Endodermal cell (in vitro differentiated cells): ENCODE results near the gene RASEF. TPM values are rescaled to one million over a fixed set of nuclear protein-coding genes. Genes with fewer than 3 reads are reported as not detected.
A peak's percentile ranks its signal among the peaks of the same experiment; 100 is the strongest.

ENCODE experiments used
- DNase-seq: peaks from one replicate; pipeline ENCODE4 v3.0.0-alpha.2; 2017
- H3K27ac ChIP-seq: 2 replicates; pipeline ENCODE4 v1.5.1; 2013; ENCODE audit warnings: mild to moderate bottlenecking, low read depth, low read length, moderate library complexity
- H3K27me3 ChIP-seq: 2 replicates; pipeline ENCODE4 v1.6.1; 2013; ENCODE audit warnings: mild to moderate bottlenecking, low read length, moderate library complexity; ENCODE audit not compliant: insufficient read depth, control insufficient read depth, poor library complexity, severe bottlenecking
- H3K36me3 ChIP-seq: 2 replicates; pipeline ENCODE4 v1.7.0; 2013; ENCODE audit warnings: mild to moderate bottlenecking, low read length, moderate library complexity; ENCODE audit not compliant: control insufficient read depth, insufficient read depth
- H3K4me1 ChIP-seq: one replicate; pipeline ENCODE4 v1.7.0; 2013; ENCODE audit warnings: low read length; ENCODE audit not compliant: control insufficient read depth, insufficient read depth
- H3K4me3 ChIP-seq: 2 replicates; pipeline ENCODE4 v1.5.1; 2013; ENCODE audit warnings: mild to moderate bottlenecking, low read length, moderate library complexity
- H3K9ac ChIP-seq: 2 replicates; pipeline ENCODE4 v1.6.1; 2013; ENCODE audit warnings: mild to moderate bottlenecking, low read length, moderate library complexity; ENCODE audit not compliant: poor library complexity, severe bottlenecking; ENCODE audit errors: extremely low read depth
- H3K9me3 ChIP-seq: 2 replicates; pipeline ENCODE4 v1.6.1; 2013; ENCODE audit warnings: mild to moderate bottlenecking, low read length, moderate library complexity; ENCODE audit not compliant: control insufficient read depth
- H3K27ac Mint-ChIP-seq: 2 replicates; pipeline ENCODE4 v1.8.0; 2020; ENCODE audit warnings: mixed read lengths
- H3K27me3 Mint-ChIP-seq: 2 replicates; pipeline ENCODE4 v1.8.0; 2021; ENCODE audit warnings: mild to moderate bottlenecking, mixed read lengths; ENCODE audit not compliant: insufficient read depth
- H3K36me3 Mint-ChIP-seq: 2 replicates; pipeline ENCODE4 v1.8.0; 2020; ENCODE audit warnings: low read depth, mixed read lengths
- H3K4me1 Mint-ChIP-seq: 2 replicates; pipeline ENCODE4 v1.8.0; 2020; ENCODE audit warnings: mixed read lengths
- H3K4me3 Mint-ChIP-seq: 2 replicates; pipeline ENCODE4 v1.8.0; 2020; ENCODE audit warnings: mild to moderate bottlenecking, moderate library complexity, mixed read lengths
- H3K9me3 Mint-ChIP-seq: 2 replicates; pipeline ENCODE4 v1.8.0; 2020; ENCODE audit warnings: mild to moderate bottlenecking, mixed read lengths
- CTCF ChIP-seq: fragments of 200-600 bp; sonication (generic); conservative IDR thresholded peaks from 2 replicates; pipeline ENCODE4 v1.5.0; 2021; ENCODE audit warnings: antibody characterized with exemption, mild to moderate bottlenecking
- WGBS, 2 experiments: methylation state at CpG; one replicate each; pipeline versions ENCODE4 v1.1.5 to v1.1.7; 2013; ENCODE audit warnings: missing lambda C conversion rate in 2 of 2, mixed read lengths in 1 of 2; ENCODE audit not compliant: insufficient coverage in 1 of 2, insufficient read length in 1 of 2; 5-methylcytosine and 5-hydroxymethylcytosine counted together
- long read RNA-seq, 4 experiments: library from polyadenylated mRNA in 2 of 4; library from RNA in 1 of 4; library from capped mRNA in 1 of 4; stranded (forward) in 3 of 4; unstranded in 1 of 4; transcript quantifications; one replicate each; pipeline ENCODE4 v2.0.0, GENCODE V29; 2020 to 2021; ENCODE audit warnings: inconsistent platforms in 1 of 4
- polyA plus RNA-seq, 2 experiments: library from polyadenylated mRNA; stranded (reverse); fragments of 50-300 nt; gene quantifications; one replicate each; pipeline ENCODE4 v1.2.3, GENCODE V29; 2013
- total RNA-seq, 2 donors: library from RNA; stranded (reverse); fragmentation: NEBNext Ultra II Directional in 1 of 2; extraction: Animal tissue kit (Norgen Biotek cat#: 25700) in 1 of 2; gene quantifications; 2 replicates in 1 of 2; 3 replicates in 1 of 2; pipeline ENCODE4 v1.2.1, GENCODE V29; 2021

The RASEF gene
- 1 to 10 TPM; 1.1 to 1.7 TPM for total RNA-seq
- 0.46 TPM for polyA plus RNA-seq (2013, experiment 1 of 2)
- polyA plus RNA-seq (2013, experiment 2 of 2) = 0.37 TPM
- long read RNA-seq, experiment 1 = 0 reads
- long read RNA-seq, experiment 2, full-length matches to known transcripts = 1 of 3 reads
- long read RNA-seq, experiment 2, partial matches to known transcripts = 1 of 3 reads
- long read RNA-seq, experiment 2, other reads (novel, unspliced or antisense) = 1 of 3 reads
- long read RNA-seq, experiment 3, full-length matches to known transcripts = 2 of 3 reads
- long read RNA-seq, experiment 3, partial matches to known transcripts = 0 of 3 reads
- long read RNA-seq, experiment 3, other reads (novel, unspliced or antisense) = 1 of 3 reads
- long read RNA-seq, experiment 4 = 0 reads

- Histone ChIP-seq H3K9me3 (no peaks in the 10 kb centered on the region), H3K4me3 (peak within 1 kb of the TSS; percentile 79), H3K9ac (peak within 1 kb of the TSS; percentile 35), H3K4me1 (no peaks in the 10 kb centered on the region), H3K27me3 (peaks cover 72% of the 10 kb centered on the region), H3K36me3 (no peaks in the 10 kb centered on the region), H3K27ac (no peak within 1 kb of the TSS)
- peaks cover 77% of the 10 kb centered on the region for H3K27me3 Mint-ChIP-seq
- peak; percentile 58 for TF ChIP-seq CTCF
- H3K27ac Mint-ChIP-seq = no peak within 1 kb of the TSS
- peak within 1 kb of the TSS; percentile 50 for H3K4me3 Mint-ChIP-seq
- peak; percentile 89 for DNase-seq
- no peaks in the 10 kb centered on the region for H3K9me3 Mint-ChIP-seq
- no peaks in the 10 kb centered on the region for H3K4me1 Mint-ChIP-seq
- no peaks in the 10 kb centered on the region for H3K36me3 Mint-ChIP-seq
- 0 to 1% methylated on average over 14 to 99 of the region's 99 CpGs for WGBS, 2 experiments
These were observed at the start of gene RASEF for GRCh38 chr9:83062651-83063527. Gene RASEF, minus strand, starts transcription at chr9:83063142. Its CDS starts 275 bp downstream, at chr9:83062867.

- H3K4me3 Mint-ChIP-seq = no peak overlapping the region
These were observed 48.2 kb upstream of the RASEF start for GRCh38 chr9:83111169-83111568.

More at GRCh38 chr9:83111169-83111568, 48.2 kb upstream of the RASEF start:
- TF ChIP-seq CTCF = no peak
- peaks cover 1% of the 10 kb centered on the region for H3K27me3 Mint-ChIP-seq
- H3K9ac ChIP-seq = no peak overlapping the region
- H3K9me3 Mint-ChIP-seq = peaks cover 31% of the 10 kb centered on the region
- H3K4me1 Mint-ChIP-seq = no peaks in the 10 kb centered on the region
- H3K36me3 Mint-ChIP-seq = peaks cover 3% of the 10 kb centered on the region
- H3K4me3 ChIP-seq = no peak overlapping the region
- no peaks in the 10 kb centered on the region for H3K4me1 ChIP-seq
- H3K9me3 ChIP-seq = peaks cover 29% of the 10 kb centered on the region
- DNase-seq = no peak
- H3K27ac ChIP-seq = no peak overlapping the region
- H3K27ac Mint-ChIP-seq = no peak overlapping the region
- no CpG with 5 or more reads among the region's 3 CpGs for WGBS, 2 experiments
- no peaks in the 10 kb centered on the region for H3K36me3 ChIP-seq
- H3K27me3 ChIP-seq = no peaks in the 10 kb centered on the region
